Activated CD8-positive, alpha-beta memory T cell treated with anti-CD3 and anti-CD28 coated beads for 48 hours (primary cell): ENCODE data around the gene NFKBIB.
"Not testable (repeated sequence)": the region's sequence is repeated elsewhere in the genome, so short reads cannot be mapped to it uniquely, and the experiment has no call there.

Experiments
- DNase-seq, 3 experiments: peaks; one replicate each; pipeline ENCODE4 v3.0.0-alpha.2; 2020; ENCODE audit warnings: low read depth in 2 of 3, low spot score in 2 of 3

Gene NFKBIB, protein sequence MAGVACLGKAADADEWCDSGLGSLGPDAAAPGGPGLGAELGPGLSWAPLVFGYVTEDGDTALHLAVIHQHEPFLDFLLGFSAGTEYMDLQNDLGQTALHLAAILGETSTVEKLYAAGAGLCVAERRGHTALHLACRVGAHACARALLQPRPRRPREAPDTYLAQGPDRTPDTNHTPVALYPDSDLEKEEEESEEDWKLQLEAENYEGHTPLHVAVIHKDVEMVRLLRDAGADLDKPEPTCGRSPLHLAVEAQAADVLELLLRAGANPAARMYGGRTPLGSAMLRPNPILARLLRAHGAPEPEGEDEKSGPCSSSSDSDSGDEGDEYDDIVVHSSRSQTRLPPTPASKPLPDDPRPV

DNA sequence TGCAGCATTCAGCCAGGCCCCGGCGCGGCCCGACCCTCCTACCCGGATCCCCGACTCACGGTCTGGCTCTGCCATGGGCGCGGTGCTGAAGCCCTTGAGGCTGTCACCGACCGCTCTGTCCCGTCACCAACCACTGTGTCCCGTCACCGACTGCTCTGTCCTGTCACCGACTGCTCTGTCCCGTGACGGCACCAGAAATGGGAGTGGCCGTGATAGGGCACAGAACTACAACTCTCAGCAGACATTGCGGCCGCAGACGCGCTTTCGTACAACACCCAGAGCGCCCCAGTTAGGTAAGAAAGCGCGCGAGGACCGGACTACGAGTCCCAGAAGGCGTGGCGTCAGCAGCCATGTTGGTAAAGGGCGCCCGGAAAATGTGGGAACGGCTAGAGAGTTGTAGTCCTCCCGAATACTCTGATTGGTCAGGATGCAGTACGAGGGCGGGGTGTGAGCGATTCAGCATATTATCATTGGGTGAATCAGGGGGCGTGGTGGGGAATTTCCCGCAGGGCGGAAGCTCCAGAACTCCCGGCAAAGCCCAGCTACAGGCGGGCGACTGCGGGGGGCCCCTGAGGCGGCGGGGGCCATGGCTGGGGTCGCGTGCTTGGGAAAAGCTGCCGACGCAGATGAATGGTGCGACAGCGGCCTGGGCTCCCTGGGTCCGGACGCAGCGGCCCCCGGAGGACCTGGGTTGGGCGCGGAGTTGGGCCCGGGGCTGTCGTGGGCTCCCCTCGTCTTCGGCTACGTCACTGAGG is at the start of gene NFKBIB, which contains the start of gene SIRT2:
NFKBIB (plus strand) TSS at position 523 of the 755 bp plus-strand sequence; CDS start at position 587, 64 bp downstream.
SIRT2 (minus strand) TSS at position 172 of the 755 bp plus-strand sequence; CDS start at position 75, 97 bp downstream.
- DNase-seq: peak; percentile 84 to 95 (median 95)

DNA sequence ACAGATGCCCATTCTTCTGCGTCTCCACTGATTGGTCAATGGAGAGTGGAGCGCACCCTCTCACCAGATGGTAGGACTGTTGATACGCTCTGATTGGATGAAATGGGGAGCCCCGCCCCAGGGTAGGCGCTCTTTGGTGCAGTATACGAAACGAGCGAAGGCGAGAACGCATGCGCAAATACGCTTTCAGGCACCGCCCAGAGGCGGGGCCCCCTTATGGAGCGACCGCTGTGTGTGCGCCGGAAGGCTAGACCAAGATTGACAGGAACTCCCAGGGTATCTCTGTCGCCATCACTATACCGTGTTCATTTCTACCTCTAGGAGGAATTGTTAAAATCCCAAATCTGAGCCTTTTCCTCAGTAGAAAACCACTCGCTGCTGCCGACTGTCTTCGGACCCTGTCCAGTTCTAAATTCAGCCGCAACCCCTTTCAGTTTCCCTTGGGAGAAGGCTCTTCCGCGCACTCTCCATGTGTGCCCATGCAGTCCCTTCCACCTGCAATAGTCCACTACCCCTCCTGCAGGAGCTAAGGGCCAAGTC is 49.3 kb upstream of the NFKBIB start:
- peak in 2 of 3 experiments; percentile 78 to 93 for DNase-seq

DNA sequence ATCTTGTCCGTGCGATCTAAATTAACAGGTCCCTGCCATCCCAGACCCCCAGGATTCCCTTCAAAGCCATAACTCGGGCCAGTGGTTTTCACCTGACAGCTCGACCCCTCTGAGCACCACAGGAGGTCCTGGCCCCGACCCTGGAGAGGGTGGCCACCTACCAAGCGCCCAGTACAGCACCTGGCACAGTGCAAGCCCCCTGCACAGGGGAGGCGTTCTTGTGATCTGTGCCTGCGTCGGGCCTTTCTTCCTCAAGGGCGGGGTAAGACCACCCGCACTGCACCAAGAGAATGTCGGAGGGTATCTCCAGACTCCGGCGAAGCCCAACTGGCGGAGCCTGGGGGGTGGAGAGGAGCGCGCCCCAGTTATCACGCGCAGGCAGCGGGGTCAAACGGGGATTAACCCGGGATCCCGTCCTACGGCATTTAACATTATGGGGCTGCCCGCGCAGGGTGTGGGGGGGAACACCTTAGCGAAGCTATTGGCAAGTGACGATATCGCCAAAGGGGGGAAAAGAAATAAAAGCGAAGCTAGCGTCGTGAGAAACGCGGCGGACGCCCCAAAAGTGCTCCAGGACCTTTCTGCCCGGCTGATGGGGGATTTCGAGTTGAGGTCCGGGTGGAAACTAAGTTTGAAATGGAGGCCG is 48.7 kb upstream of the NFKBIB start:
- DNase-seq: no peak

DNA sequence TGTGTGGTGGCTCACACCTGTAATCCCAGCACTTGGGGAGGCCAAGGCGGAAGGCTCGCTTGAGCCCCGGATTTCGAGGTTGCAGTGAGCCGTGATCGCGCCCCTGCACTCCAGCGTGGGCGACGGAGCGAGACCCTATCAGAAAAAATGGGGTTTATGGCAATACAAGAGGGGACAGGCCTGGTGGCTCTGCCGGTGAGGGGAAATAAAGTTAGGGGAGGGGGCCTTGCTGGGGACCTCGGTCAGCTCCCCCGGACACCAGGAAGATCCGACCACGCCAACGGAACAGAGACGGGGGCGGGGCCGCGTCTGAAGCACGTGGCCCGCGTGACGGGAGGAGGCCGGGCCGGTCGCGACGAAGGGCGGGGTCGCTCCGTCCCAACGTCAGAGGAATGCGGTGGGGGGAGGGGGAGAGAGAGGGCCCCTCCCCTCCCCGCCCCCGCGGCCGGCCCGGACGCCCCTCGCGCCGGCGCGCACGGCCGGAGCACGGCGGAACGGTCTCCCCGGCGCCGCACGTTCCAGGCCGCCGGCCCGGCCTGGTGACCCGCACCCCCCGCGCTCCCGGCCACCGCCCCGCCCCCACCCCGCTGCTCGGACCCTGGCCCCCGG is 48.0 kb upstream of the NFKBIB start:
- peak; percentile 75 to 84 (median 80) for DNase-seq

DNA sequence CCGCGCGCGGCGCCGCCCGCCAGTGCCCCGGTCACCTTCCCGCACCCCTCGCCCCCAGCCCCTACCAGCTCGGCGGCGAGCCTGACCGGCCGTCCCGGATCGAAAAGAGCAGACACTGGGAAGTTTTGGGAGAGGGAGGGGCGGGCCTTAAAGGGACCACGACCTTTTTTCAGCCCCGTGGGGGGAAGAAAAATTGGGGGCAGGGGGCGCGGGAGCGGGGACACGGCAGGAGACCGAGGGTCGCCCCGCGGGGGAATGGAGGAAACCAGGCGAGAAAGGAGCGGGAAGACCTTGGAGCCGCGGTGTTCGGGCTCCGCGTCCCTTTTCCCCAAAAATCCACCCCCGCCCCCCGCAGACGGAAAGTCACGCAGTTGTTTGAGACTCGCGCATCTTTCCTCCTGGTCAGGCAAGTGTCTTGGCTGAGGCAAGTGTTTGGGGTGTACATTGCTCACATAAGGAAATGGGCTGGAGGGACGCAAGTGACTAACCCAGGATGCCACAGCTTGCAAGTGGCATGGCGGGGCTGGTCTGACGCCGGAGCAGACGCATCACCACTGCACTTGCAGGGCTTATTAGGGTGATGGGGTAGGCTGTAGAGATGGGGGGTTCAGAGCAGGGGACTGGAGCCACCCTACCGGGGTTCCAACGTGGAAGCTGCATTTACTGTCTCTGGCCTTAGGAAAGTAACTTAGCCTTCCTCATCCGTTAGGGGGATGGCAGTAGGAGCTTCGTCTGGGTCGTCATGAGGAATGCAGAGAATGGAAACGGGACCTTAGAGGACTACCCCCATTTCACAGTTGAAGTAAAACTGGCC is 47.3 kb upstream of the NFKBIB start:
- no peak for DNase-seq

DNA sequence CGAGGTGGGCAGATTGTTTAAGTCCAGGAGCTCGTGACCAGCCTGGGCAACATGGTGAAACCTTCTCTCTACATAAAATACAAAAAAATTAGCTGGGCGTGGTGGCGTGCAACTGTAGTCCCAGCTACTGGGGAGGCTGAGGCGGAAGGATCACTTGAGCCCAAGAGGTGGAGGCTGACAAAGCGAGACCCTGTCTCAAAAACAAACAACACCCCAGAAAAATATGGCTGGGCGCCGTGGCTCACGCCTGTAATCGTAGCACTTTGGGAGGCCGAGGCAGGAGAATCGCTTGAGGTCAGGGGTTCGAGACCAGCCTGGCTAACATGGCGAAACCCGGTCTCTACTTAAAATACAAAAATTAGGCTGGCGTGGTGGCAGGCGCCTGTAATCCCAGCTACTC is 46.6 kb upstream of the NFKBIB start:
- DNase-seq: no peak

DNA sequence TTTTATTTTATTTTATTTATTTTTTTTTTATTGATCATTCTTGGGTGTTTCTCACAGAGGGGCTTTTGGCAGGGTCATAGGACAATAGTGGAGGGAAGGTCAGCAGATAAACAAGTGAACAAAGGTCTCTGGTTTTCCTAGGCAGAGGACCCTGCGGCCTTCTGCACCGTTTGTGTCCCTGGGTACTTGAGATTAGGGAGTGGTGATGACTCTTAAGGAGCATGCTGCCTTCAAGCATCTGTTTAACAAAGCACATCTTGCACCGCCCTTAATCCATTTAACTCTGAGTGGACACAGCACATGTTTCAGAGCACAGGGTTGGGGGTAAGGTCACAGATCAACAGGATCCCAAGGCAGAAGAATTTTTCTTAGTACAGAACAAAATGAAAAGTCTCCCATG is 44.8 kb upstream of the NFKBIB start:
- DNase-seq: not testable (repeated sequence)

DNA sequence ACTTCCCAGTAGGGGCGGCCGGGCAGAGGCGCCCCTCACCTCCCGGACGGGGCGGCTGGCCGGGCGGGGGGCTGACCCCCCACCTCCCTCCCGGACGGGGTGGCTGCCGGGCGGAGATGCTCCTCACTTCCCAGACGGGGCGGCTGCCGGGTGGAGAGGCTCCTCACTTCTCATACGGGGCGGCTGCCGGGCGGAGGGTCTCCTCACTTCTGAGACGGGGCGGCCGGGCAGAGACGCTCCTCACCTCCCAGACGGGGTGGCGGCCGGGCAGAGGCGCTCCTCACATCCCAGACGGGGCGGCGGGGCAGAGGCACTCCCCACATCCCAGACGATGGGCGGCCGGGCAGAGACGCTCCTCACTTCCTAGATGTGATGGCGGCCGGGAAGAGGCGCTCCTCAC is 44.0 kb upstream of the NFKBIB start:
- not testable (repeated sequence) for DNase-seq

DNA sequence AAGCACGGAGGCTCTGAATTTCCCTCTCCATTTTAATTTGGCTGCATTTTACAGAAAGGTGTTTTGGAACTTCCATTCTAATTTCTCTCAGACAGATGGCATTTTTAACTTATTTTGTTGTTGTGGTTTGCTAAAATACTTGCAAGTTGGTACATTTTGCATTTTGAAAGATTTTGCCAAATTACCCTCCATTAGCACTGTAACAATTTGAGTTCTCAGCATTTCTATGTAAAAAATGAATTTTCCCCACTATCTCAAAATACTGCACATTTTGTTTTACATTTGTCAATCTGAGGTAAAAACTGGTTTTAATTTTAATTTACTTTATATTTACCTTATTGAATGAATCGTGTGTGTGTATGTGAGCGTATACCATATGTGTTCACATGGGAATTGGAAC is 43.0 kb upstream of the NFKBIB start:
- DNase-seq: no peak

DNA sequence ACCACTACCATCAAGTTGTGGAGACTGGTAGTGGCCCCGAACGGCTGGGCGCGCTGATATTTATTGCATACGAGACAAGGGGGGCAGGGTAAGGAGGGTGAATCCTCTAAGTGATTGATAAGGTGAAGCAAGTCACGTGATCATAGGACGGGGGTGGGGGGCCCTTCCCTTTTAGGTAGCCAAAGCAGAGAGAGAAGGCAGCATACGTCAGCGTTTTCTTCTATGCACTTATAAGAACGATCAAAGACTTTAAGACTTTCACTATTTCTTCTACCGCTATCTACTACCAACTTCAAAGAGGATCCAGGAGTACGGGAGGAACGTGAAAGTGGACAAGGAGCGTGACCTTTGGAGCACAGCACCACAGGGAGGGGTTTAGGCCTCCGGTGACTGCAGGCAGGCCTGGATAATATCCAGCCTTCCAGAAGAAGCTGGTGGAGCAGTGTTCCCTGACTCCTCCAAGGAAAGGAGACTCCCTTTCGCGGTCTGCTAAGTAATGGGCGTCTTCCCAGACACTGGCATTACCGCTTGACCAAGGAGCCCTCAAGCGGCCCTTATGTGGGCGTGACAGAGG is 40.1 kb upstream of the NFKBIB start:
- DNase-seq: not testable (repeated sequence)

DNA sequence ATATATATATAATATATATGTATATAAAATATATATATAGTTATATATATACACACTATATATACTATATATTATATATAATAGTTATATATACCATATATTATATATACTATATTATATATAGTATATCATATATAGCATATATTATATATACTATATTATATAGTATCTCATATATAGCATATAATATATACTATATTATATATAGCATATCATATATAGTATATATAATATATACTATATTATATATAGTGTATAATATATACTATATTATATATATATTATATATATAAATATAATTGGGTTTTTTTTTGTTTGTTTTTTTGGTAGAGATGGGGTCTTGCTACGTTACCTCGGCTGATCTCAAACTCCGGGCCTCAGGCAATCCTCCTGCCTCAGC is 38.4 kb upstream of the NFKBIB start:
- no peak for DNase-seq

DNA sequence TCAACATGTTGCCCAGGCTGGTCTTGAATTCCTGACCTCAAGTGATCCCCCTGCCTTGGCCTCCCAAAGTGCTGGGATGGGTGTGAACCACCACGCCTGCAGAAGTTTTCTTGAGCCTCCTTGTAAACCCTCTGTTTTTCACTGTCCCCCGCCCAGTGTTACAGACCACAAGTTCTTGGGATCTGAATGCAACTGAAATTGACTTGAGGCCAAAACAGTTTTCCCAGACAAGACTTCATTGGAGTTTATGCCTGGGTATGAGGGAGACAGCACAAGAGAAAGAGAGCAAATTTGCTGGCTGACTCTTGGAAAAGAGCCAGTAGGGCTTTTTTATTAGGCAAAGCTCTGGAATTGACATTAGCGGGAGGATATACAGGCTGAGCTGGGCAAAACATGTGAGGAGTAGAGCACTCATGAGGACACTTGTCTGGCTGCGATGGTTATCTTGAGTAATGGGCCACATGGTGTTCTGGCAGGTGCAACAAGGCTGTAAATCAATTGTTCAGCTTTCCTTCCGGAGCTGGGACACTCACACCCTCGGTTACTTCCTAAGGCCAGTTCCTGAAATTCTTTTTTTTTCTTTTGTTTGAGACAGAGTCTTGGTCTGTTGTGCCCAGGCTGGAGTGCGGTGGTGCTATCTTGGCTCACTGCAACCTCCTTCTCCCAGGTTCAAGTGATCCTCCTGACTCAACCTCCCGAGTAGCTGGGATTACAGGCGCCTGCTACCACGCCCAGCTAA is 37.3 kb upstream of the NFKBIB start:
- no peak for DNase-seq

DNA sequence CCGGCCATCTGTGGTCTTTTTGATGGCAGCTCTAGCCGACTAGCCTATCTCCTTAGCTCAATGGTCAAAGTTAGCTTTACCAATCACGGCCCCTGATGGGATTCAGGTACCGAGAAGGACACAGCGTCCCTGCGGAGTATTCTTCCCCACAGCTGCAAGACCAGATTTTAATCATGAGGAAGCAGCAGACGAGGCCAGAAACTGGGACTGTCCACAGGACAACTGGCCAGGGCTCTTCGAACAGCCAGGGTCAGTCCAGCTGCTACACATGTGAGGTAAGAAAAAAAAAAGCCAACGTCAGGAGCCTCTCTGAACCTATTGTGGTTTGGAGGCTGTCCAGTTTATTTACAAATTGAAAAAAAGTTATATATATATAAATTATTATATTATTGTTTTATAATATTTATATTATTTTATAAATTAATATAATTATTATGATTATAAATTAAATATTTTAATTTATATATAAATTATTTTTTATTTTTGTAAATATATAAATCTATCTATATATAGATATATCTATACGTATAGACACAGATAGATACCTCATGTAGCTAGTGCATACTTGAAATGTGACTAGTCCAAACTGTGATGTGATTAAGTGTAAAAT is 32.5 kb upstream of the NFKBIB start:
- no peak for DNase-seq

DNA sequence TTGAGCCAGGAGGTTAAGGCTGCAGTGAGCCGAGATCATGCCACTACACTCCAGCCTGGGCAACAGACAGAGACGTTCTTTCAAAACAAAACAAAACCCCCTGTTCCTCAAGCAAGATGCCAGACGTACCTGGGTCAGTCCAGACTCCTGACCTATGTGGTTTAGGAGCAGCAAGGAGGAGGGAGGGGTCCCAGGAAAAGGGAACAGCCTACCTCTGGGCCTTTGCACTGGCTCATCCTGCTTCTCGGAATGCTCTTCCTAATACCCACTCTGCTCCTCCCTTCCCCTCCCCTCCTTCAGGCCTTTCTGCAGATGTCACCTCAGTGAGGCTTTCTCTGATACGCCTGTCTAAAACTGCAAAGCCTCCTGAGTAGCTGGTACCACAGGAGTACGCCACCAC is 31.2 kb upstream of the NFKBIB start:
- DNase-seq: no peak

DNA sequence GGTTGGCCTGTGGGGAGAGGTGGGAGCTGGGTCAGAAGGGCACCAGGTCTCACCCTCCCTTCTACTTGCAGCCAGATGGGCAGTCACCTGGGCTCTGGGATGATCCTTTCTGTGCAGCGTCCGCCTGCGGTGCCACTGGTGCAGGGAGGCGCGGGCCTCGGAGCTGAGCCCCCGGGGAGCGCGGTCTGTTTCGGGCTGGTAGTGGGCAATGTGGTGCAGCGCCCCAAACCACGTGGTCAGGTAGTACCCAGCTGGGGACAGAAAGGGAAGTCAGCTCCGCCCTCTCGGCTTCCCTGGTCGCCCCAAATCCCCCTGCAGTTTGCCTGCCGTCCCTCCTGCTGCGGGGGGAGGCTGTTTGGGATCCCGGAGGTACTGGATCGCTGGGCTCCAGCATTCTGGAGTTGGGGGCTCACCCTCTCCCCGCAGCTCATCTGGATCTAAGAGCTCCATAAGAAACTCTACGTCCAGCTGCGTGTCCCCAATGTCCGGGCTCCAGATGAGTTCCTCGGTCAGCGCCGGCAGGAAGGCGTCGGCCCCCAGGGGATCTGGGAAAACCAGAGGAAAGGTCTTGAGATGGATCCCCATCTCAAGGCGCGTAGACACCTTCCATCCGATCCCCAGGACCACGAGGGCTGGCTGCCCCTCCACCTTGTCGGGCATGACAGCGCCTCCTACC is 30.5 kb upstream of the NFKBIB start:
- DNase-seq: no peak

DNA sequence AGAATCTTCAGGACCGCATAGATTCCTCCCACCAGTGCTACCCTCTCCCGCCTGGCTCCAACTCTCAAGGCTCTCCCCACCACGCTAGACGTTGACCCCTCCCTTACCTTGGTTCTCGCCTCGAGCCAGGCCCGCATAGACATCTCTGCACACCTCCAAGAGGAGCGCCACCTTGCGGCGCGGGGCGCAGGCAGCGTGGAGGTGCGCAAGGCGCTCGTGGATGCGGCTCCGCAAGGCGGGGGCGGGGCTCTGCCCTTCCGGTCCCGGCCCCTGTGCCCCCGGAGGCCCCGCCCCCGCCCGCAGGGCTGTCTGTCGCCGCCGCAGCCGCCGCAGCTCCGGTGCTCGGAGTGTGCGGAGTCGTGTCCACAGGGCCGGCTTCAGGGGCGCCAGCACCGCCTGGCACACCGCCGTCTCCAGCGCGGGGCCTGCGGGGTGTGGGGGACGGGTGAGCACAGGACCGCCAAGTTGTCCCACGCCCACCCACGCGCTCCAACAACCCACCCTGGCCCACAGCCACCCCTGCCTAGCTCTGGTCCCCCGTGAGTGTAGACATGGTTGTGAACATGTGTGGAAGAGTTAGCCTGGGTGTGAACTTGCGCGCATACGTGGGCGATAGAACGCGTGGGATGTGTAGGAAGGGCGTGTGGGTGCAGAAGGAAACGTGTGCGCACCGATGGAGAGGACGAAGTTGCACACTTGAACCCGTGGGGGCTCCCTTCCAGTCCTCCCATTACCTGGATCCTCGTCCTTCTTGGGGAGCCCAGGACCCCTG is 29.7 kb upstream of the NFKBIB start:
- peak; percentile 80 to 86 (median 84) for DNase-seq

DNA sequence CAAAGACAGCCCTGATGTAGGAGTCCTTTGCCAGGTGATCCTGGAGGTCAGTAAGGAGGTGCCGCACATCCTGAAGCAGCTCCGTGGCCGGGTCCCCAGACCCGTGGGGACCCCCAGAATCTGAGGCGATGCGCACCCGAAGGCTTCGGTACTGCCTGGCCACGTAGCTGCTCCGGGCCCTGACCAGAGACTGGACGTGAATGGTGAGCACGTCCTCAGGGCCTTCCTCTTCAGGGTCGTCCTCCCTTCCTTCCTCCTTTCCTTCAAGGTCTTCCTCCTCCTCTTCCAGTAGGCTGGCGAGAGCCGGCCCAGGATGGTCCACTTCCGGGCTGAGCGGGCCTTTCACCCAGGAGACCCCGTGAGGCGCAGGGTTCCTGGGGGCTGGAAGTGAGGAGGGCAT is 29.2 kb upstream of the NFKBIB start:
- DNase-seq: no peak
